Ascending aorta (tissue), 2 donors: ENCODE measurements around the gene BMP7. TPM values are rescaled to one million over a fixed set of nuclear protein-coding genes. Genes with fewer than 3 reads are reported as not detected.
"Not testable (repeated sequence)": the region's sequence is repeated elsewhere in the genome, so short reads cannot be mapped to it uniquely, and the experiment has no call there.

Experiments used
- DNase-seq, 2 donors: peaks; one replicate each; pipeline ENCODE4 v3.0.0-alpha.2; 2019; ENCODE audit warnings: low spot score in 2 of 2
- H3K27ac ChIP-seq, 2 donors: fragments of 200-600 bp; sonication (generic); one replicate each; pipeline ENCODE4 v1.5.1; 2016 to 2017; ENCODE audit warnings: mild to moderate bottlenecking in 1 of 2
- H3K27me3 ChIP-seq: fragments of 200-600 bp; sonication (generic); one replicate; pipeline ENCODE4 v1.5.1; 2017
- H3K36me3 ChIP-seq, 2 donors: fragments of 200-600 bp; sonication (generic); one replicate each; pipeline ENCODE4 v1.5.1; 2016
- H3K4me1 ChIP-seq, 2 donors: fragments of 200-600 bp; sonication (generic); one replicate each; pipeline ENCODE4 v1.5.1; 2016 to 2017; ENCODE audit warnings: mild to moderate bottlenecking in 1 of 2
- H3K4me3 ChIP-seq, 2 donors: fragments of 200-600 bp; sonication (generic); one replicate each; pipeline ENCODE4 v1.5.1; 2016 to 2017; ENCODE audit warnings: mild to moderate bottlenecking in 1 of 2
- H3K9me3 ChIP-seq, 2 donors: fragments of 200-600 bp; sonication (generic); one replicate each; pipeline ENCODE4 v1.5.1; 2016
- intact Hi-C: fragments of 100-400 bp; cut with DNase I; formaldehyde crosslinking; loops from one replicate; pipeline ENCODE4 v1.15.1; 2023
- total RNA-seq: library from RNA; depleted of rRNA; stranded (reverse); fragments of >200 nt; gene quantifications from one replicate; pipeline ENCODE4 v1.1.0, GENCODE V29; 2016
- TF ChIP-seq, protein P1 (sequence below), 3 experiments: fragments of 200-600 bp in 2 of 3; fragments of 450-650 bp in 1 of 3; sonication (generic) in 2 of 3; IDR thresholded peaks; one replicate each; pipeline ENCODE4 v1.5.1; 2016 to 2019; ENCODE audit warnings: antibody characterized with exemption in 3 of 3, mild to moderate bottlenecking in 1 of 3, moderate library complexity in 1 of 3

The BMP7 gene
- total RNA-seq, 1 donor from 2014 or later = not detected

DNA sequence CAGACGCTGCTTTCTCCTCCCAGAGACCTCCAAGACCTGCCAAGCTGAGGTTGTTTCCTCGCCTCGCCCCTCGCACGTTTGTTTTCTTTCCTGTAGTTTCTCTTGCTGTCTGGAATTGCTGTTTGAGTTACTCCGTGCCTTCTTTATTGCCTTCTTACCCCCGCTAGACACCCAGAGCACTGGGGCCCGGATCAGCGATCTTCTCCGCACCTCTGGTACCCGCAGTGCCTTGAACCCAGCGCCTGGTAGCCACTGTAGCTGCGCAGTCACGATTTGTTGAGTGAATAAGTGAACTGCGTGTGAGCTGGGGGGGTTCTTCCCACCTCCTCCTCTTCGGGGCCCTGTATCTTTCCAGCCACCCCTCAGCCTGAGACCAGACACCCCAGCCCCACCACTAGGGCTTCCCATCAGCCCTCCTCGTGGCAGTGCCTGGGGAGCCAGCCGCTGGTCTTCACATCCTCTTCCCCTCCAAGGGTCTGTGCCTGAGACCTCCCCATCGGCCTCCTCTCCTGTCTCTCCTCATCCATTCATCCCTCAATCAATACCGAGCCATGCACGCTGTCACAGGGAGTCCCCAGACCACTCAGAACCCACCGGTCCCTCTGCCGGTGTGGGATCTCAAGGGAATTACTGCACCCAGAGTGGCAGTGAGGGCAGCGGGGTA lies 849 bp upstream of the BMP7 start:
- no peak overlapping the region for H3K27ac ChIP-seq
- intact Hi-C loops = no loop called here
- H3K27me3 ChIP-seq = no peaks in the 10 kb centered on the region
- no peak overlapping the region for H3K4me3 ChIP-seq
- no peak for DNase-seq
- no peaks in the 10 kb centered on the region for H3K9me3 ChIP-seq
- no peaks in the 10 kb centered on the region for H3K36me3 ChIP-seq
- TF ChIP-seq, protein P1, sequence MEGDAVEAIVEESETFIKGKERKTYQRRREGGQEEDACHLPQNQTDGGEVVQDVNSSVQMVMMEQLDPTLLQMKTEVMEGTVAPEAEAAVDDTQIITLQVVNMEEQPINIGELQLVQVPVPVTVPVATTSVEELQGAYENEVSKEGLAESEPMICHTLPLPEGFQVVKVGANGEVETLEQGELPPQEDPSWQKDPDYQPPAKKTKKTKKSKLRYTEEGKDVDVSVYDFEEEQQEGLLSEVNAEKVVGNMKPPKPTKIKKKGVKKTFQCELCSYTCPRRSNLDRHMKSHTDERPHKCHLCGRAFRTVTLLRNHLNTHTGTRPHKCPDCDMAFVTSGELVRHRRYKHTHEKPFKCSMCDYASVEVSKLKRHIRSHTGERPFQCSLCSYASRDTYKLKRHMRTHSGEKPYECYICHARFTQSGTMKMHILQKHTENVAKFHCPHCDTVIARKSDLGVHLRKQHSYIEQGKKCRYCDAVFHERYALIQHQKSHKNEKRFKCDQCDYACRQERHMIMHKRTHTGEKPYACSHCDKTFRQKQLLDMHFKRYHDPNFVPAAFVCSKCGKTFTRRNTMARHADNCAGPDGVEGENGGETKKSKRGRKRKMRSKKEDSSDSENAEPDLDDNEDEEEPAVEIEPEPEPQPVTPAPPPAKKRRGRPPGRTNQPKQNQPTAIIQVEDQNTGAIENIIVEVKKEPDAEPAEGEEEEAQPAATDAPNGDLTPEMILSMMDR (IDR thresholded peaks at IDR 0.05) = no peak
- H3K4me1 ChIP-seq = no peaks in the 10 kb centered on the region

DNA sequence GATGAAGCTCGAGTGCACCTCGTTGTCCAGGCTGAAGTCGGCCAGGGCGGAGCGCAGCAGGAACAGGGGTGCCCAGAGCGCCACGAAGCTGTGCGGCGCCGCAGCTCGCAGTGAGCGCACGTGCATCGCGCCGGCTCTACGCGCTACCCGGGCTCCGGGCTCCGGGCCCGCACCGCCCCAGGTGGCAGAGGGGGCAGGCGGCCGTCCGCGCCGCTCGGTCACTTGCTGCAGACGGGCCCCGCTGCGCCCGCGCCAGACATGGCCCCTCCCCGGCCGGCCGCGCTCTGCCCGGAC lies 497 bp downstream of the BMP7 start:
- TF ChIP-seq, protein P1 (IDR thresholded peaks at IDR 0.05) = no peak
- Histone ChIP-seq H3K9me3 (no peaks in the 10 kb centered on the region), H3K27me3 (no peaks in the 10 kb centered on the region), H3K4me1 (no peaks in the 10 kb centered on the region), H3K36me3 (no peaks in the 10 kb centered on the region), H3K4me3 (peak overlapping the region in 1 of 2 donors; percentile 19), H3K27ac (no peak overlapping the region)
- no peak for DNase-seq
- intact Hi-C loops = no loop called here

DNA sequence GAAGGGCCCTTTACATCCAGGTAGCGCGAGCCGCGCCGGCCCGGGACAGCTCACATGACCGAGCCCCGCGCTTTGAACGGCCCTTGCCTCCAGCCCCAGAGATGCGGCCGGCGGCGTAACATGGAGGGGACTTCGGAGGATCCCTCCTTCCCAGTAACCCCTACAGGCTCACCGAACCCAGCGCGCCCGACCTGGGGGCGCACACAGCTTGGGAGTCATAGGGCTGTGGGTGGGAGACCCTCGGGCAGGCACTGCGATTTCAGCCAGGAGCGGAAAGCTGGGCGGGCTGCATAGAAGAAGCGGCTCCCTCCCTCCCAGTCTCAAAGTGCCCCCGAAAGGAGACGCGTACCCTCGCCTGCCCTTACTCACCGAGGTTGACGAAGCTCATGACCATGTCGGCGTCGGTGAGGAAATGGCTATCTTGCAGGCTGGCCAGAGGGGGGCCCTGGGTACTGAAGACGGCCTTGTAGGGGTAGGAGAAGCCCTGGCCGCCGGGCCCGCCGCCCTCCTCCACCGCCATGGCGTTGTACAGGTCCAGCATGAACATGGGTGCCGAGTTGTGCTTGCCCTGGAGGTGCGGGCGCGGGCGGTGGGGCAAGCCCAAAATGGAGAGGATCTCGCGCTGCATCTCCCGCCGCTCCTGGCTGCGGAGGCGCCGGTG lies 975 bp downstream of the BMP7 start:
- intact Hi-C loops = no loop called here

DNA sequence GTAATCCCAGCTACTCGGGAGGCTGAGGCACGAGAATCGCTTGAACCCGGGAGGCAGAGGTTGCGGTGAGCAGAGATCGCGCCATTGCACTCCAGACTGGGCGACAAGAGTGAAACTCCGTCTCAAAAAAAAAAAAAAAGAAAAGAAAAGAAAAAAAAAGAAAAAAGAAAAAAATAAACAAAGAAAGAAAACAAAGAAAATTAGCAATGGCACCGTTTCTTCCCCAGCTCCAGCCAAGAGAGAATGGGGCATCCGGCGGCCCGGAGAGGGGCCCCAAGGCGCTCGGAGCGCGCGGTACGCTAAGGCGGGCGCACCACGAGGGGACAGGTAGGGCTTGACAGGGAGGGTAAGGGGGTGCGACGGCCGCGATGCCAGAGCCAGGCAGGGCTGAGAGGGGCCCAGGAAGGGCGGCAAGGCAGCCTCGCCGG lies 1.5 kb downstream of the BMP7 start:
- H3K36me3 ChIP-seq, H3K9me3 ChIP-seq, H3K4me3 ChIP-seq, H3K27me3 ChIP-seq, DNase-seq, H3K4me1 ChIP-seq, H3K27ac ChIP-seq, intact Hi-C loops: not testable (repeated sequence)

More for the DNA sequence above, 975 bp downstream of the BMP7 start:
- Histone ChIP-seq H3K9me3 (no peaks in the 10 kb centered on the region), H3K36me3 (no peaks in the 10 kb centered on the region), H3K27ac (no peak overlapping the region), H3K4me1 (no peaks in the 10 kb centered on the region), H3K4me3 (peak overlapping the region in 1 of 2 donors; percentile 19), H3K27me3 (no peaks in the 10 kb centered on the region)
- no peak for DNase-seq
- TF ChIP-seq, protein P1 (IDR thresholded peaks at IDR 0.05) = no peak

DNA sequence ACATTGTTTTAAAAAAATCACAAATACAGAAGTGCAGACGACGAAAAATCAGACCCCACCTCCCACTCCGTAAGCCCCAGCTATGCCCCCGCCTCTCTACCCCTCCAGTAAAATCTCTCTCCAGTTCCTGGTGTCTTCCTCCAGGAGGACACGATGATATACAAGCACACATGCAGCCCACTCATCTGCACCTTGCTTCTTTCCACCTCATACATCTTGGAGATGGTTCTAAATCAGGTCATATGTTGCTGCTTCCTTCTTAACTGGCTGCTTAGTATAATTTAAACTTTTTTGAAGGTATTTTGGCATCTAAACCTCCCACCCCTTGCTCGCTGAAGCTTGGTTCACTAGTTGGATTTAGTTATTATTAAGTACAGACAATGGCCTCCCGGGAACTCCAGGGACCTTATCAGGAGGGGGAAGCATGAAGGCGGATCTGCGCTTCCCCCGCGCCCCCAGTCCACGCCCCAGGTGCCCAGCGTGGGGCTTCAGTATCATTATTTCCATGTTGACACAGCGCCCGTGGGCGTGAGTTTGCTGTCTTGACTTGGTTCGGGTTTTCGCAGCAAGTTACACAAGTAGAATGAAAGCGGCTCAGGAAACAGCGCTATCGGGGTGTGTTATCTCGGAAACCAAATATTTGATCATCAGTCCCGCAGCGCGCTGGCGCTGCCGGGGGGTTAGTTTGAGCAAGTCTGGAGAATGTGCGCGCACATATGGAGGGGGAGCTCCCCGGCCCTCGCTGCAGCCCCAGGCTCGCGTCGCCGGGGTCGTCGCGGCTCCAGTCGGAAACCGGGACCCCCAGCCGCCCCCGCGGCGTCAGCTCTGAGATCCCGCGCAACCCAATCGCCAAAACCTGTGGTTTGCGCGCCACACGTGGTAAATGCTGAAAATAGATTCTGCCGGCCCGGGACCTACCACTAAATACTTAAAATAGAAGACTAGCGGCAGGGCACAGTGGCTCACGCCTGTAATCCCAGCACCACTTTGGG lies 2.3 kb downstream of the BMP7 start:
- intact Hi-C loops = no loop called here
- no peak for DNase-seq
- Histone ChIP-seq H3K27ac (no peak overlapping the region), H3K4me3 (no peak overlapping the region), H3K4me1 (no peaks in the 10 kb centered on the region), H3K9me3 (no peaks in the 10 kb centered on the region), H3K36me3 (no peaks in the 10 kb centered on the region), H3K27me3 (no peaks in the 10 kb centered on the region)
- TF ChIP-seq, protein P1 (IDR thresholded peaks at IDR 0.05) = no peak
